IMR-90 (cell line): ENCODE results near the gene PRSS21. TPM values are rescaled to one million over a fixed set of nuclear protein-coding genes. Genes with fewer than 3 reads are reported as not detected.

Experiments
- ATAC-seq: fragments of 200-7000 bp; cut with Tn5 transposase; 2 replicates; pipeline ENCODE4 v1.9.1; 2020; ENCODE audit warnings: low read depth, mild to moderate bottlenecking, moderate library complexity
- BruUV-seq: library from RNA; stranded (reverse); fragments of 400-500 nt; replicated peaks from 2 replicates; lab custom pipeline; 2021; lab: Mats Ljungman, UMichigan
- CTCF ChIA-PET: fragments of 300-600 bp; formaldehyde crosslinking; extraction: SDS; loops from one replicate; lab custom pipeline; 2021; ENCODE audit warnings: antibody characterized with exemption; lab: Yijun Ruan, JAX
- POLR2A ChIA-PET: fragments of 300-600 bp; sonication (Branson Sonifier 250); formaldehyde crosslinking; loops from one replicate; lab custom pipeline; 2022; ENCODE audit warnings: antibody characterized with exemption; ENCODE audit not compliant: unreplicated experiment; lab: Charles Lee
- DNase-seq: peaks from one replicate; pipeline ENCODE4 v3.0.0; 2013
- H2AFZ ChIP-seq: replicated peaks from 2 replicates; pipeline ENCODE3; 2013; ENCODE audit warnings: low read length, mild to moderate bottlenecking; ENCODE audit not compliant: poor library complexity
- H2AK5ac ChIP-seq: 2 replicates; pipeline ENCODE4 v1.6.1; 2013; ENCODE audit warnings: low read depth, low read length, inconsistent platforms
- H2AK9ac ChIP-seq: replicated peaks from 2 replicates; pipeline ENCODE3; 2013; ENCODE audit warnings: mild to moderate bottlenecking, low read depth, low read length, moderate library complexity; ENCODE audit not compliant: poor library complexity
- H2BK120ac ChIP-seq: 2 replicates; pipeline ENCODE4 v1.6.1; 2013; ENCODE audit warnings: low read depth, low read length, inconsistent platforms
- H2BK15ac ChIP-seq: 3 replicates; pipeline ENCODE4 v1.6.1; 2013; ENCODE audit warnings: low read depth, low read length, inconsistent platforms
- H2BK20ac ChIP-seq: 2 replicates; pipeline ENCODE4 v1.6.1; 2013; ENCODE audit warnings: low read depth, mild to moderate bottlenecking, inconsistent platforms, low read length, moderate library complexity
- H2BK5ac ChIP-seq: 2 replicates; pipeline ENCODE4 v1.6.1; 2013; ENCODE audit warnings: mild to moderate bottlenecking, low read depth, low read length, inconsistent platforms; ENCODE audit not compliant: poor library complexity, severe bottlenecking
- H3K14ac ChIP-seq: replicated peaks from 2 replicates; pipeline ENCODE4 v1.6.1; 2013; ENCODE audit warnings: low read depth, low read length, inconsistent platforms
- H3K18ac ChIP-seq: 2 replicates; pipeline ENCODE4 v1.6.1; 2013; ENCODE audit warnings: low read depth, low read length, control low read depth
- H3K23ac ChIP-seq: 2 replicates; pipeline ENCODE4 v1.6.1; 2013; ENCODE audit warnings: low read depth, low read length, inconsistent platforms
- H3K27ac ChIP-seq: 2 replicates; pipeline ENCODE4 v1.5.1; 2013; ENCODE audit warnings: mild to moderate bottlenecking, control low read depth, low read length; ENCODE audit not compliant: insufficient read depth
- H3K27me3 ChIP-seq: 2 replicates; pipeline ENCODE4 v1.6.1; 2013; ENCODE audit warnings: low read length; ENCODE audit not compliant: control insufficient read depth, insufficient read depth
- H3K36me3 ChIP-seq: 2 replicates; pipeline ENCODE4 v1.6.1; 2013; ENCODE audit warnings: low read length, mixed read lengths; ENCODE audit not compliant: control insufficient read depth, insufficient read depth
- H3K4ac ChIP-seq: 2 replicates; pipeline ENCODE4 v1.6.1; 2013; ENCODE audit warnings: low read depth, low read length, inconsistent platforms
- H3K4me1 ChIP-seq: 2 replicates; pipeline ENCODE4 v1.6.1; 2013; ENCODE audit warnings: low read length, mixed read lengths; ENCODE audit not compliant: control insufficient read depth, insufficient read depth
- H3K4me2 ChIP-seq: 2 replicates; pipeline ENCODE4 v1.6.1; 2013; ENCODE audit warnings: low read depth, mild to moderate bottlenecking, control low read depth, low read length, moderate library complexity
- H3K4me3 ChIP-seq: 2 replicates; pipeline ENCODE4 v1.5.1; 2013; ENCODE audit warnings: low read depth, mild to moderate bottlenecking, control low read depth, low read length, moderate library complexity; ENCODE audit not compliant: insufficient read depth
- H3K56ac ChIP-seq: 2 replicates; pipeline ENCODE4 v1.6.1; 2013; ENCODE audit warnings: low read length, inconsistent platforms; ENCODE audit not compliant: insufficient read depth; ENCODE audit errors: extremely low read depth
- H3K79me1 ChIP-seq, 2 experiments: 2 replicates each; pipeline ENCODE4 v1.6.1; 2013; ENCODE audit warnings: low read length in 2 of 2, inconsistent platforms in 1 of 2, low read depth in 1 of 2
- H3K9ac ChIP-seq: 2 replicates; pipeline ENCODE4 v1.6.1; 2013; ENCODE audit warnings: low read depth, low read length, control low read depth
- H3K9me1 ChIP-seq: 2 replicates; pipeline ENCODE4 v1.6.1; 2013; ENCODE audit warnings: low read length, inconsistent platforms; ENCODE audit not compliant: insufficient read depth
- H3K9me3 ChIP-seq: 2 replicates; pipeline ENCODE4 v1.6.1; 2013; ENCODE audit warnings: low read length; ENCODE audit not compliant: control insufficient read depth, insufficient read depth
- H4K20me1 ChIP-seq: 2 replicates; pipeline ENCODE4 v1.6.1; 2013; ENCODE audit warnings: low read length, inconsistent platforms; ENCODE audit not compliant: insufficient read depth
- H4K5ac ChIP-seq: 2 replicates; pipeline ENCODE4 v1.6.1; 2013; ENCODE audit warnings: mild to moderate bottlenecking, low read depth, low read length, control low read depth
- H4K8ac ChIP-seq, 2 experiments: 2 replicates each; pipeline ENCODE4 v1.6.1; 2013; ENCODE audit warnings: low read depth in 2 of 2, low read length in 2 of 2, control low read depth in 1 of 2, inconsistent platforms in 1 of 2
- H4K91ac ChIP-seq: 2 replicates; pipeline ENCODE4 v1.6.1; 2013; ENCODE audit warnings: low read depth, low read length, inconsistent platforms; ENCODE audit not compliant: insufficient read depth
- BHLHE40 ChIP-seq: fragments of 150-350 bp; IDR thresholded peaks from 2 replicates; pipeline ENCODE4 v1.6.1; 2016; ENCODE audit warnings: mild to moderate bottlenecking, low read depth, low read length
- CEBPB ChIP-seq: IDR thresholded peaks from 2 replicates; pipeline ENCODE4 v1.6.1; 2012; ENCODE audit warnings: low read depth, low read length, improper control_type of control experiment
- CHD1 ChIP-seq: IDR thresholded peaks from 2 replicates; pipeline ENCODE4 v1.6.1; 2012; ENCODE audit warnings: low read depth, low read length, improper control_type of control experiment
- FOS ChIP-seq: fragments of 150-350 bp; IDR thresholded peaks from 2 replicates; pipeline ENCODE4 v1.6.1; 2016; ENCODE audit warnings: low read depth, low read length
- MAFK ChIP-seq: IDR thresholded peaks from 2 replicates; pipeline ENCODE4 v1.6.1; 2012; ENCODE audit warnings: low read depth, low read length, improper control_type of control experiment
- MAZ ChIP-seq: IDR thresholded peaks from 2 replicates; pipeline ENCODE4 v1.6.1; 2012; ENCODE audit warnings: low read depth, mild to moderate bottlenecking, low read length, improper control_type of control experiment, moderate library complexity, borderline replicate concordance
- MXI1 ChIP-seq: IDR thresholded peaks from 2 replicates; pipeline ENCODE4 v1.6.1; 2012; ENCODE audit warnings: low read depth, mild to moderate bottlenecking, low read length, moderate library complexity, borderline replicate concordance
- NFE2L2 ChIP-seq: fragments of 150-350 bp; IDR thresholded peaks from 2 replicates; pipeline ENCODE4 v1.6.1; 2016; ENCODE audit warnings: low read depth, mild to moderate bottlenecking, low read length
- POLR2A ChIP-seq: IDR thresholded peaks from 2 replicates; pipeline ENCODE4 v1.6.1; 2012; ENCODE audit warnings: mild to moderate bottlenecking, low read depth, low read length
- RAD21 ChIP-seq: IDR thresholded peaks from 2 replicates; pipeline ENCODE4 v1.6.1; 2012; ENCODE audit warnings: low read length, improper control_type of control experiment
- RCOR1 ChIP-seq: IDR thresholded peaks from 2 replicates; pipeline ENCODE4 v1.6.1; 2012; ENCODE audit warnings: mild to moderate bottlenecking, low read length, improper control_type of control experiment; ENCODE audit not compliant: insufficient replicate concordance
- RFX5 ChIP-seq: IDR thresholded peaks from 2 replicates; pipeline ENCODE4 v1.8.0; 2012; ENCODE audit warnings: low read depth, mild to moderate bottlenecking, low read length, moderate library complexity
- SMC3 ChIP-seq: fragments of 150-350 bp; IDR thresholded peaks from 2 replicates; pipeline ENCODE4 v1.6.1; 2016; ENCODE audit warnings: low read depth, mild to moderate bottlenecking, antibody characterized with exemption, low read length, moderate library complexity
- WGBS, 2 experiments: methylation state at CpG; one replicate each; pipeline versions ENCODE4 v1.1.5 to v1.1.7; 2013; ENCODE audit warnings: missing lambda C conversion rate in 2 of 2; ENCODE audit not compliant: insufficient read length in 1 of 2; ENCODE audit errors: extremely low coverage in 2 of 2; 5-methylcytosine and 5-hydroxymethylcytosine counted together
- dilution Hi-C: fragments of 300-500 bp; cut with HindIII; formaldehyde crosslinking; loops from one replicate; pipeline ENCODE4 v1.14.3; 2018; ENCODE audit warnings: low sequenced_read_pairs; ENCODE audit not compliant: unreplicated experiment
- in situ Hi-C: fragments of 300-500 bp; cut with MboI; formaldehyde crosslinking; loops from 3 replicates; pipeline ENCODE4 v1.14.3; 2019; ENCODE audit warnings: low sequenced_read_pairs, inconsistent platforms, mixed read lengths
- intact Hi-C: fragments of 100-400 bp; cut with micrococcal nuclease; formaldehyde crosslinking; loops from 2 replicates; pipeline ENCODE4 v1.10.0; 2022
- polyA plus RNA-seq, 3 experiments: library from polyadenylated mRNA; depleted of rRNA; stranded (reverse); fragments of >200 nt; gene quantifications; 2 replicates each; pipeline ENCODE4 v1.2.3, GENCODE V29; 2012; ENCODE audit warnings: low replicate concordance in 1 of 3
- total RNA-seq: library from RNA; depleted of rRNA; stranded (reverse); fragments of >200 nt; gene quantifications from 2 replicates; pipeline ENCODE4 v1.2.3, GENCODE V29; 2012
- TF ChIP-seq, protein P1 (sequence below): fragments of 150-350 bp; IDR thresholded peaks from 2 replicates; pipeline ENCODE4 v1.6.1; 2016; ENCODE audit warnings: low read depth, mild to moderate bottlenecking, low read length, moderate library complexity, borderline replicate concordance
- TF ChIP-seq, protein P2 (sequence below): conservative IDR thresholded peaks from 2 replicates; pipeline ENCODE4 v1.5.1; 2012; ENCODE audit warnings: mild to moderate bottlenecking, low read depth, low read length, improper control_type of control experiment
- TF ChIP-seq, protein P3 (sequence below): fragments of 150-350 bp; IDR thresholded peaks from 2 replicates; pipeline ENCODE4 v1.6.1; 2017; ENCODE audit warnings: mild to moderate bottlenecking, antibody characterized with exemption, low read length, low read depth

The PRSS21 gene
- total and polyA plus RNA-seq, 2 of the 4 experiments (the other 2 are of a cell fraction): 0.21 TPM; not detected in 1

DNA sequence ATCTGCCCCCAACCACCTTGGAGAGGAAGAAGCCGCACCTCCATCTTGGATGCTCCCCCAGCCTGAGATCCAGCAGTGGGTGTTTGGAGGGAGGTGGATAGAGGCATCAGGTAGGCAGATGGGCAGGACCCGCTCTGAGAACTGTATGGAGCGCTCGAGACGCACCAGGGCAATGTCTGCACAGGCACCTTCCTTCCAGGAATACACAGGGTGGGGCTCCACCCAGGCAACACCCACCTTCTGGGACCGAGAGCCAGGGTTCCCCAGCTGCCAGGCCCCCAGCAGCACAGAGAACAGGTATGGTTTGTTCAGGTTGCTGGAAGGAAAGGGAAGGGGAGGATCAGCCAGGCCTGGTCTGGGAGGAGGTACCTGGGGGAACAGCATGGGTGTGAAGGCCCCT, 38.5 kb downstream of the PRSS21 start:
- Histone ChIP-seq H3K14ac (no peak overlapping the region), H3K4me2 (no peak overlapping the region), H3K56ac (no peak overlapping the region), H3K4me1 (0 out of 2 replicates have a peak, but pooled peaks cover 2% of the 10 kb centered on the region), H3K27me3 (peaks cover 21% of the 10 kb centered on the region), H3K9me3 (peaks cover 8% of the 10 kb centered on the region), H3K4ac (no peak overlapping the region), H3K18ac (no peak overlapping the region), H2AK5ac (no peak overlapping the region), H3K36me3 (no peaks in the 10 kb centered on the region), H3K27ac (no peak overlapping the region), H3K9me1 (no peaks in the 10 kb centered on the region), H2BK5ac (no peak overlapping the region), H3K9ac (no peak overlapping the region), H4K91ac (no peak overlapping the region), H4K8ac (no peak overlapping the region), H3K79me1 (no peaks in the 10 kb centered on the region), H3K4me3 (no peak overlapping the region), H2BK120ac (no peak overlapping the region), H4K20me1 (no peaks in the 10 kb centered on the region), H3K23ac (no peak overlapping the region), H2BK15ac (no peak overlapping the region), H2BK20ac (no peak overlapping the region), H2AK9ac (no peak overlapping the region), H4K5ac (no peak overlapping the region), H2AFZ (no peak overlapping the region)
- dilution Hi-C loops (no loop called here), intact Hi-C loops (no loop called here), in situ Hi-C loops (no loop called here)
- BruUV-seq: no TSS peak
- ChIA-PET POLR2A (no interaction called here), CTCF (no interaction called here)
- TF ChIP-seq, protein P1, sequence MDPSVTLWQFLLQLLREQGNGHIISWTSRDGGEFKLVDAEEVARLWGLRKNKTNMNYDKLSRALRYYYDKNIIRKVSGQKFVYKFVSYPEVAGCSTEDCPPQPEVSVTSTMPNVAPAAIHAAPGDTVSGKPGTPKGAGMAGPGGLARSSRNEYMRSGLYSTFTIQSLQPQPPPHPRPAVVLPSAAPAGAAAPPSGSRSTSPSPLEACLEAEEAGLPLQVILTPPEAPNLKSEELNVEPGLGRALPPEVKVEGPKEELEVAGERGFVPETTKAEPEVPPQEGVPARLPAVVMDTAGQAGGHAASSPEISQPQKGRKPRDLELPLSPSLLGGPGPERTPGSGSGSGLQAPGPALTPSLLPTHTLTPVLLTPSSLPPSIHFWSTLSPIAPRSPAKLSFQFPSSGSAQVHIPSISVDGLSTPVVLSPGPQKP: no peak
- no peak for TF ChIP-seq POLR2A
- no peak for TF ChIP-seq RFX5
- TF ChIP-seq RCOR1: no peak
- no peak for TF ChIP-seq MAFK
- TF ChIP-seq, protein P2, sequence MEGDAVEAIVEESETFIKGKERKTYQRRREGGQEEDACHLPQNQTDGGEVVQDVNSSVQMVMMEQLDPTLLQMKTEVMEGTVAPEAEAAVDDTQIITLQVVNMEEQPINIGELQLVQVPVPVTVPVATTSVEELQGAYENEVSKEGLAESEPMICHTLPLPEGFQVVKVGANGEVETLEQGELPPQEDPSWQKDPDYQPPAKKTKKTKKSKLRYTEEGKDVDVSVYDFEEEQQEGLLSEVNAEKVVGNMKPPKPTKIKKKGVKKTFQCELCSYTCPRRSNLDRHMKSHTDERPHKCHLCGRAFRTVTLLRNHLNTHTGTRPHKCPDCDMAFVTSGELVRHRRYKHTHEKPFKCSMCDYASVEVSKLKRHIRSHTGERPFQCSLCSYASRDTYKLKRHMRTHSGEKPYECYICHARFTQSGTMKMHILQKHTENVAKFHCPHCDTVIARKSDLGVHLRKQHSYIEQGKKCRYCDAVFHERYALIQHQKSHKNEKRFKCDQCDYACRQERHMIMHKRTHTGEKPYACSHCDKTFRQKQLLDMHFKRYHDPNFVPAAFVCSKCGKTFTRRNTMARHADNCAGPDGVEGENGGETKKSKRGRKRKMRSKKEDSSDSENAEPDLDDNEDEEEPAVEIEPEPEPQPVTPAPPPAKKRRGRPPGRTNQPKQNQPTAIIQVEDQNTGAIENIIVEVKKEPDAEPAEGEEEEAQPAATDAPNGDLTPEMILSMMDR: no peak
- no peak for TF ChIP-seq MAZ
- no peak for TF ChIP-seq NFE2L2
- no peak for TF ChIP-seq RAD21
- TF ChIP-seq BHLHE40: no peak
- no peak for TF ChIP-seq CEBPB
- no peak for TF ChIP-seq FOS
- no peak for TF ChIP-seq CHD1
- TF ChIP-seq SMC3: no peak
- TF ChIP-seq, protein P3, sequence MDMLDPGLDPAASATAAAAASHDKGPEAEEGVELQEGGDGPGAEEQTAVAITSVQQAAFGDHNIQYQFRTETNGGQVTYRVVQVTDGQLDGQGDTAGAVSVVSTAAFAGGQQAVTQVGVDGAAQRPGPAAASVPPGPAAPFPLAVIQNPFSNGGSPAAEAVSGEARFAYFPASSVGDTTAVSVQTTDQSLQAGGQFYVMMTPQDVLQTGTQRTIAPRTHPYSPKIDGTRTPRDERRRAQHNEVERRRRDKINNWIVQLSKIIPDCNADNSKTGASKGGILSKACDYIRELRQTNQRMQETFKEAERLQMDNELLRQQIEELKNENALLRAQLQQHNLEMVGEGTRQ: no peak
- no peak for TF ChIP-seq MXI1
- no peak for ATAC-seq
- no peak for DNase-seq
- 69% methylated on average over 4 of the region's 6 CpGs; no CpG with 5 or more reads in 1 of the 2 experiments for WGBS, 2 experiments
